GM12878 (cell line): ENCODE measurements around the gene AWAT1.

Experiments
- CEBPB ChIP-seq, 2 experiments: fragments of 150-350 bp in 1 of 2; IDR thresholded peaks; 2 replicates each; pipeline ENCODE4 v1.6.1; 2012 to 2014; ENCODE audit warnings: low read depth in 2 of 2, low read length in 2 of 2, borderline replicate concordance in 1 of 2, inconsistent platforms in 1 of 2
- TF ChIP-seq, protein P1 (sequence below), 3 experiments: IDR thresholded peaks in 2 of 3; conservative IDR thresholded peaks in 1 of 3; 2 replicates each; pipeline ENCODE4 v1.5.1; 2011; ENCODE audit warnings: low read depth in 3 of 3, low read length in 3 of 3, mild to moderate bottlenecking in 3 of 3, control low read depth in 2 of 3, moderate library complexity in 2 of 3, inconsistent platforms in 1 of 3, mixed read lengths in 1 of 3; ENCODE audit not compliant: control insufficient read depth in 2 of 3, insufficient read depth in 1 of 3; ENCODE audit errors: extremely low read depth in 1 of 3

DNA sequence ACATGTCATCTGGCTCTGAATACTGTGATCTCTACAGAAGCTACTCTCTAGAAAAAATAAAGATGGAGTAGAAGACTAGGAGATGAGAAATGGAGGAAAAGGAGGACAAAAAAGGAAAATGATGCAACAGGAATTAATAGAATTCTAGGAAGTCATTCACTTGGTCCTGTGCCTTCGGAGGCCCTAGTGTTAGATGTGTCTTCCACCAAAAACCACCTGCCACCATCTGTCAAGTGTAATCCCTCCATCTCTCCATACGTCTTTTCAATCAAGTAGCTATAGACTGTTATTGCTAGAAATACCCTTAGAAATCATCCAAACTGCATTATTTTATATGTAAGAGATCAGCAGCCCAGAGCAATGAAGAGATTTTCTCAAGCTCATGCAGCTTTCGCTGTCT is 44.6 kb downstream of the AWAT1 start:
- TF ChIP-seq, protein P1, sequence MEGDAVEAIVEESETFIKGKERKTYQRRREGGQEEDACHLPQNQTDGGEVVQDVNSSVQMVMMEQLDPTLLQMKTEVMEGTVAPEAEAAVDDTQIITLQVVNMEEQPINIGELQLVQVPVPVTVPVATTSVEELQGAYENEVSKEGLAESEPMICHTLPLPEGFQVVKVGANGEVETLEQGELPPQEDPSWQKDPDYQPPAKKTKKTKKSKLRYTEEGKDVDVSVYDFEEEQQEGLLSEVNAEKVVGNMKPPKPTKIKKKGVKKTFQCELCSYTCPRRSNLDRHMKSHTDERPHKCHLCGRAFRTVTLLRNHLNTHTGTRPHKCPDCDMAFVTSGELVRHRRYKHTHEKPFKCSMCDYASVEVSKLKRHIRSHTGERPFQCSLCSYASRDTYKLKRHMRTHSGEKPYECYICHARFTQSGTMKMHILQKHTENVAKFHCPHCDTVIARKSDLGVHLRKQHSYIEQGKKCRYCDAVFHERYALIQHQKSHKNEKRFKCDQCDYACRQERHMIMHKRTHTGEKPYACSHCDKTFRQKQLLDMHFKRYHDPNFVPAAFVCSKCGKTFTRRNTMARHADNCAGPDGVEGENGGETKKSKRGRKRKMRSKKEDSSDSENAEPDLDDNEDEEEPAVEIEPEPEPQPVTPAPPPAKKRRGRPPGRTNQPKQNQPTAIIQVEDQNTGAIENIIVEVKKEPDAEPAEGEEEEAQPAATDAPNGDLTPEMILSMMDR (IDR thresholded peaks at IDR 0.05 in 2 of 3, conservative IDR thresholded peaks at IDR 0.05 in 1 of 3; ENCODE audit: control insufficient read depth in 2 of 3, extremely low read depth in 1 of 3, insufficient read depth in 1 of 3, low read depth in 3 of 3, low read length in 3 of 3): no peak
- TF ChIP-seq CEBPB (IDR thresholded peaks at IDR 0.05; ENCODE audit: borderline replicate concordance in 1 of 2, low read depth in 2 of 2, low read length in 2 of 2): no peak
